ENCODE measurements around the gene CDX1.
A peak's percentile ranks its signal among the peaks of the same experiment; 100 is the strongest.
"Not testable (repeated sequence)": the region's sequence is repeated elsewhere in the genome, so short reads cannot be mapped to it uniquely, and the experiment has no call there.

CDX1 gene

DNA sequence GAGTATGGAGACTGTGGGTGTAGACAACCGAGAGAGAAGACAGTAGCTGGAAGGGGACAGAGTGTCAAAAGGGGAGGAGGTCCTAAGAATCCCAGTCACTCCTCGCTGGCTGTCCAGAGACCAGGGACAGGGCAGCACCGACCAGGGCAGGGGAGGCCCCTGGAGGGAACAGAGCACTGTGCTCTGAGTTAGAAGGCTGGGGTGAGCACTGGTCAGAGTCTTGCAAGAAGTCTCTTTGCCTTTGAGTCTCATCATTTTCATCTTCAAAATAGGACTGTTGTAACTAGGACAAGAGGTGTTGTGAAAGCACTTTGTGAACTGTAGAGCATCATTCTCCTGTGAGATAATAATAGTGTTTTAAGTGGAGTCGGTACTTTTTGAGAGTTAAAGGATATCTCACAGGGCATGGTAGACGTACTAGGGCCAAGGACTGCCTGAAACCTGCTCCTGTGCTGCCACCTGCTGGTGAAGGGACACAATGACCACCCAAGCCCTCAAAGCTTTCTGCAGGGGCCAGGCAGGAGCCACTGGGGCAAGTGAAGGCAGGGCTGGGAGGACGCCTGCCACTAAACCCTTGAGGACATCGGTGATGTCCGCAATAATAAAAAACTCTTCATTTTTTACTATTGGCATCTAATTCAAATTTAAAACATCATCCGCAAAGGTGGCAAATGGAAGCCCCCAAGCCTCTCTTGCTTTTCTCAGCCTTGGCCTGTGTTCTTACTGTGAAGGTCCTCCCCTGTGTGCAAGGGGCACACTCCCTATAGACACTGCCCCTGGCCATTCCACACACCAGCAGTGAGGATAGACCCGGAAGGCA, 51.5 kb downstream of the CDX1 start:
- intact Hi-C loops (cut with DNase I), result loop anchor here (1.0 to 10.0 kb wide), 3 partner anchors 57 to 383 kb away; no protein-coding TSS in a partner anchor
- DNase-seq, result peak; percentile 73 to 98 (median 89)

- DNase-seq, result peak in 2 of 10 donors; percentile 71 to 76
- intact Hi-C loops (cut with DNase I), result loop anchor here (1.0 to 10.0 kb wide), 2 partner anchors 88 to 384 kb away; no protein-coding TSS in a partner anchor
Observed at GRCh38 chr5:150218693-150219035, 52.1 kb downstream of the CDX1 start.

DNA sequence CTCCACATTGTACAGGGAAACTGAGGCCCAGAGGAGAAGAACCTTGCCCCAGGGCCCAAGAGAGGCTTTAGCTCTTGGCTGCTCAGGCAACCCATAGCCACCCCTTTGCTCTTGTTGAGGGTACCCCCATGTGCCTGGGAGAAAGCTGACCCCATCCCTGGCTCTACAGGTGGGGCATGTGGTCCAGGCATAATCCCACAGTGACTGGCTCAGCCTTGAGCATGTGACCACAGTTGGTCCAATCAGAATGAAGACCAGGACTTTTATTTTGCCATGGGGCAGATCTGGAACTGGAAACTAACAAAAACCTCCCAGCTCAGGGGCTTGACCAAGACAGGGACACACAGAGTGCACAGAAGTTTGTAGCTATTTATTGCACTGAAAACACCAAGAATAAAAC, 52.6 kb downstream of the CDX1 start:
- intact Hi-C loops (cut with DNase I), result loop anchor here (10.0 kb wide), 1 partner anchor 384 kb away; no protein-coding TSS in a partner anchor
- peak in 3 of 10 donors; percentile 17 to 75 (median 45) for DNase-seq

DNA sequence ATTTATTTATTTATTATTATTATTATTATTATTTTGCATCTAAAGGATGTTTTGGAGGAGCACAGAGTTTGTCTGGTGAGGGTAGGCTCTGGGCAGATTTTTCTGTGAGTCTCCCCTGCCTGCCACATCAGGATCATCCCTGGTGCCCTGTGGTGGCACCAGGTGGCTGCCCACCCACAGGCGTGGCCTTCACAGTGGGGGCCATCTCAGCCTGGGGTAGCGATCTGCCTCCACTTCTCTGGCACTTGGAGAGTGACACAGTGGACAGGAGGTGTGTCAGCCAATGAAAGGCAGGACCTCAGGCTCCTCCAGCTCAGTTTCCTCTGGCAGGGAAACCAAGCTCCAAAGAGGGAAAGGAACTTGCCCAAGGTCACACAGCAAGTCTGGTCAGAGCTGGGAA, 53.3 kb downstream of the CDX1 start:
- DNase-seq, result peak in 2 of 10 donors; percentile 55 to 62
- intact Hi-C loops (cut with DNase I), result loop anchor here (10.0 kb wide), 1 partner anchor 385 kb away; no protein-coding TSS in a partner anchor

DNA sequence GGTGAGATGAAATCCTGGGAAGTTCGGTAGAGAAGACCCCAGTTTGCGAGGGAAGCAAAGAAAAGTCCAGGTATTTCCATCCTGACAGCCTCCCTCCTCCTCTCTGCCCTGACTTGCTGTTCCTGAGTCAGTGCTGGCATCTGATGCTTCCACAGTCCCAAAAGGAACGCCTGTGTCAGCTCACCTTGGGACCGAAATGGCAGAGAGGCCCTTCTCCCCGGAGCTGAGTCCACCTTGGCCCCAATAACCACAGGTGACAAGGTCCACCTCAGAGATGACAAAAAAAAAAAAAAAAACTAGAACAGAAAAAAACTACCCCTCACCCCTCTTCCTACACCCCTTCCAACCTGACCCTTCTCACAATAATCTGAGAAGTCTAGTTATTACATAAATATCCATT, 54.9 kb downstream of the CDX1 start:
- intact Hi-C loops (cut with DNase I), result no loop called here
- peak in 2 of 10 donors; percentile 52 to 59 for DNase-seq

- DNase-seq, result peak in 2 of 10 donors; percentile 81 to 82
- intact Hi-C loops (cut with DNase I), result no loop called here
Observed at GRCh38 chr5:150222906-150223305, 56.3 kb downstream of the CDX1 start.

DNA sequence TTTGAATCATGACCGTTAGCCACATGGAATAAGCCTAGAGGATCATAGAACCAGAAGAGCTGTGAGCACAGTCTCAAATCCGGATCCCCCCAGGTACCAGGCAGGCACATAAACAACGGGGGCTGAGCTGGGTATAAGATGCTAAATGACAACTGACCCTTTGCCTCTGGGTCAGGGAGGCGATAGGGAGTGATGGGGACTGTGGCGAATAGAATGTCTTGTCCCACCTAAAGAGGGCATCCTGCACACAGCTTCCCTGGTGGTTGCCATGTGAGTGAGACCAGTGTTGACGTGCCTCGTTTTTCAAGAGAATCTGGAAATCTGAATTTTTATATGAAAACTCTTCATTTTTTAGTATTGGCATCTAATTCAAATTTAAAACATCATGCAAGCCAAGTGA, 56.9 kb downstream of the CDX1 start:
- intact Hi-C loops (cut with DNase I), result no loop called here
- peak in 2 of 10 donors; percentile 17 to 63 for DNase-seq

DNA sequence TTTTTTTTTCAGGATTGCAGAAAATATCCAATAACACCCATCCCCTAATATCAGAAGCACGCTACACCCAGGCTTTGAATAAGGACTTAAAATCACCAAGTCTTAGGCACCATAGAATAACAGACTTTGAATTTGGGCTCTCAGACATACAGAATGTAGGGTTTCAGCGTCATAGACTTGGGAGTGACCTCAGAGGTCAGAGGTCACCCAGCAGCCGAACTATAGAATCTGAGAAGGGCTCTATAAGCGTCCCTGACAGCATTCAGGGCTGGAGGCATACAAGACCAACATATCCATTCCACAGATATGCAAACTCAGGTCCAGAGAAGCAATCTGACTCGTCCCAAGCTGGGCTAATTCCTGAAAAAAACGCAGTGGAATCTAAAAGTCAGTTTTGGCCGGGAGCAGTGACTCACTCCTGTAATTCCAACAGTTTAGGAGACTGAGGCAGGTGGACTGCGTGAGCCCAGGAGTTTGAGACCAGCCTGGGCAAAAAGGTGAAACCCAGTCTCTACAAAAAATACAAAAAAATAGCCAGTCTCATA, 58.0 kb downstream of the CDX1 start:
- intact Hi-C loops (cut with DNase I), result no loop called here
- peak in 1 of 10 donors; percentile 13 for DNase-seq

GRCh38 chr5:150227036-150227435, 60.5 kb downstream of the CDX1 start:
- DNase-seq, result no peak
- intact Hi-C loops (cut with DNase I), result no loop called here

DNA sequence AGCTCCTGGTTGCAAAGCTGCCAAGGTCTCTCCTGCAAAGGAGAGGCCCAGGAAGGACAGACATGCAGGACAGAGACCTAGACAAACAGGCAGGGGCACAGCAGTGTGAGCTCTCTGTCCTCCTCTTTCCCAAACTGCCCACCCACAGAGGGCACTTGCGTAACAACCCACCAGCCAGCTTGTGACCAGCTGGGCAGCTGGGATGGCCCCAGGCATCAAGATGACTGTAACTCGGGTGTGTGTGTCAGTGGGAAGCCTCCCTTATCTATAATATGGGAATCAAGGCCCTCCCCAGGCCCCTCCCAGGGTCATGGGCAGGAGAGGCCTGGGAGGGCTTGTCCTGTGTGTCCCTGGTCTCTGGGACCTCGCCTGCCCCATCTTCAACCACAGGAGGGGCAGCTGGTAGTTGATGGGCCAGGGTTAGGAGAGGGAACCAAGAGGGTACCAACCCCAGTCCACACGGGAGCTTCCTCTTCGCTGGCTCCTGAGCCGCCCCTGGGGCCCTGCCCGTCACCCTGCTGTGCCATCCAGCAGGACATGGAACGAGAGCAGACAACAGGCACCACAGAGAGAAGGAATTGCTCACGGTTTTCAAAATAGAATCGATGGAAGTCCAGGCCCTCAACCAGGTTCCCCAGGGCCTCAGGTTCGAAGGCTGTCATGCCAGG, 61.2 kb downstream of the CDX1 start:
- intact Hi-C loops (cut with DNase I), result no loop called here
- peak in 2 of 10 donors; percentile 5 to 50 for DNase-seq

DNA sequence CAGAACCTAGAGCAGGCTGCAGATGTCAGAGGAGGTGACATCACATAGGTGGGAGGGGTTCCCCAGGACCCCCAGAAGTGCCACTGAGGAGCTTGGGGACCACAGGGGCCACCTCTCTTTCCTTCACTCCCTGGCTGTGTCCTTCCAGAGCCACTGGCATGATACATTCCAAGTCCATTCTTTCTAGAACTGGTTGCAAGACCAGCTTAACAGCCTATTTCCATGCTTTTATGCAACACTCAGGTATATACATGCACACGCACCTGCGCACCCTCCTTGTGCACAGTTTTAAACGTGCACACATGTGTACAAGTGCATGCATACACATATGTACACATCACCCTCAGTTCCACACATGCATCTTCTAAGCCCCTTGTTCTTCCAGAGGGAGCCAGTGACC, 63.0 kb downstream of the CDX1 start:
- DNase-seq, result peak in 1 of 10 donors; percentile 12
- intact Hi-C loops (cut with DNase I), result no loop called here

DNA sequence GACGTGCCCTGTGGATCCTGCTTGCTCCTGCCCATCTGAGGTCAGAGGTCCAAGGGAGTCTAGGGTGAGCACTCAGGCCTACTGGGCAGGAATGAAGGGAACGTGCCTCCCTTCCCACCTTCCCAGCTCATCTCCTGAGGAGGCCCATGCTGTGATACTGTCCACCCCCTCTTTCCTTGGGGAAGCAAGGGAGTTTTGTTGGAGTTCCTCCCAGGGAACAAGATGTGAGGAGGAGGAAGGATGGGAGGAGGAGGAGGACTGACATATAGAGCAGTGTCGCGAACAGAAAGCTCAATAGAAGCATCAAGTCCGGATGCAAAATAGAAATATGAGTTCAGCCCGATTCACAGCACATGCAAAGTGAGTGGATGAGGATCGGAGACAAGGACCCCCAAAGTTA, 64.3 kb downstream of the CDX1 start:
- DNase-seq, result peak in 1 of 10 donors; percentile 68

DNA sequence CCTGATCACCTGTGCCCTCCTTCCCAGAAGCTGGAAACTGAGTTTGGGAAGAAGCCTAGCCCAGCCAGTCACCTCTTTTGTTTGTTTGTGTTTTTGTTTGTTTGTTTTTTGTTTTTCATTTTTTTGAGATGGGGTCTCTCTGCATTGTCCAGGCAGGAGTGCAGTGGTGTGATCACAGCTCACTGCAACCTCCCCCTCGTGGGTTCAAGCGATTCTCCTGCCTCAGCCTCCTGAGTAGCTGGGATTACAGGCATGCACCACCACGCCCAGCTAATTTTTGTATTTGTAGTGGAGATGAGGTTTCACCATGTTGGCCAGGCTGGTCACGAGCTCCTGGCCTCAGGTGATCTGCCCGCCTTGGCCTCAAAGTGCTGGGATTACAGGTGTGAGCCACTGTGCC, 67.1 kb downstream of the CDX1 start:
- intact Hi-C loops (cut with DNase I), result not testable (repeated sequence)
- DNase-seq, result peak in 1 of 10 donors; percentile 16

More for the DNA sequence above, 64.3 kb downstream of the CDX1 start:
- intact Hi-C loops (cut with DNase I), result no loop called here

Data from posterior cingulate gyrus (tissue), 11 donors.